Dedifferentiated amniotic fluid mesenchymal stem cell (primary cell): Measurements from ENCODE around the gene DBH.

Experiments
- DNase-seq: peaks from one replicate; pipeline ENCODE4 v3.0.0-alpha.2; 2016; ENCODE audit errors: extremely low spot score

DBH gene

DNA sequence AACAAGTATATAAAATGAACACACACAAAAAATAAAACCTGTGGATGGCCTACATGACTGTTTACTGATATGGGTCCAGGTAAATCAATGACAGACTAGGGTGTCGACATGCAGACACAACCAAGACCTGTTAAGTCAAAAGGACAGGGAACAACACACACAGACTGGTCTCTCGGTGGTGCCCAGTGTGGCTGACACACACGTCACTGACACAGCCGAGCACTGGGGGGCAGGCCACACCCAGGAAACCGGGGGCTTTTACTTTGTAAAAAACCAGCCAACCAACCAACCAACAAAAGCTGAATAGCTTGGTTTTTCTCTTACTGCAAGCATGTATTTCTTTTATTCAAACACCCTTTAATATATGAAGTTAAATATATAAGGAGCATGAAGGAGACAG is 31.9 kb upstream of the DBH start:
- DNase-seq, result no peak

DNA sequence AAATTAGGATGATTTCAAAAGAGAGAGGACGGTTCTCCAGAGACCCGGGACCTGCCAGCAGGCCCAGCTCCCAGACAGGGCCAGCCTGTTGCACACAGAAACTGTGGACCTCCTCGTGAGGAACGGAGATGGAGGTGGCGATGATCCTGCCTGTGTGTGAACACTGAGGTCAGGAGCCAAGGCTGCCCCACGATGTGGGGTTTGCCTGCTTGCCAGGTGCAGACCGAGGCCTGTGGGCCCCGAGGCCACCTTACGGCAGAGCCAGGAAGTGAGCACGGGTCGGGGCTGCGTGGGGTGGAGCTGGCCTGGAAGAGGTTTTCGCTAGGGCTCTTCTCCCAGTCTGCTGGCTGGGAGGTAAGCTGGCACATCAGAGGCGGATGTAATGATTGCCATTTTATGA is 31.3 kb upstream of the DBH start:
- DNase-seq, result no peak

DNA sequence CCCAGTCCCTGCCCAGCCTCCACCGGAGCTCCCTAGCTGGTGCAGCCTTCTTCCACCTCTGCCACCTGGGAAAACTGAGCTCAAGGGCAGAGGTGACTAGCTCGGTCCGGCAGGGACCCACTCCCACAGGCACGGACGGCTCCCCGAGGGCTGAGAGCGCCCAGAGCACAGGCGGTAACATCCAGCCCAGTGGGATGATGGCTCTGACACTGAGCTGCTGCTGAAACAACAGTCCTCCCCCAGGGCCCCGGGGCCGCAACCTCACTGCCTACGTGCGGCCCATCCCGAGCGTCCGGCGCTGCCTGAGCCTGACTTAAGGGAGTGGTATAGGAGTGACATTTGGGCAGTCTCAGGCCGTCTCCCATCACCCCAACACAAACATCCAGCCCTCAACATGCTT is 30.7 kb upstream of the DBH start:
- DNase-seq, result no peak

DNA sequence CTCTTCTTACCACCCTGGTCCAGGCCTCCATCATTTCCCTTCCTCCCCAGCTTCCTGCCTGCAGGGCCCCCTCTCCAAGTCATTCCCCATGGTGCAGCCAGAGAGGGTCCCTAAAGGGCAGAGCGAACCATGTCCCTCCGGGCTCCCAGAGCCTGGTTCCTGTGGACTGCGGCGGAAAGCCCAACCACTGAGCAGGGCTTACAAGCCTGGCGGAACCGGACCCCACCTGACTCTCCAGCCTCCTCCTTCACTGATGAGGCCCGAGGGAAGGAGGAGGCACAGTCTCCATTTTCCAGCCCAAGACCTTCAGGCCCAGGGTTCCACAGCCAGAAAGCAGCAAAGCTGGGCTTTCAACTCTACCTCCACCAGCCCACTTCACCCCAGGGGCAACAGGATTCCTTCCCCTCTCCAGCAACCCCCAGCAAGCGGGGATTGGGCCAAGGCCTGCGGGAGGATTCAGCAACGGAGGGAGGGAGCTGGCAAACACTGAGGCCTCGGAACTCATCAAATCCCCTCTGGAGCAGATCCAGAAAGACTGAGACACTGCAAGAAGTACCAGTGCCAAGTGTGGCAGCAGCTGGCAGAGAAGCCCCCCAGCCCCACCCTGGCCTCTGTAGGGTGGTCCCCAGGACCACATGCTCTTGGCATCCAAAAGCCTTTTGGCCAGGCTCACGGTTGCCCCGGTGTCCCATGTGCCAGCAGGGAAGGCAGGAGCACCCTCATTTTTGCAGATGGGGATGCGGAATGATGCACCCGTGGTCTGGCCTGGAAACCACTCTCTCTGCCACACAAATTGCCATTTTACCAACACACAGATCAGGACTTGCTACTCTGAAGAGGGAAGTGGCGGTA is 30.1 kb upstream of the DBH start:
- no peak for DNase-seq

DNA sequence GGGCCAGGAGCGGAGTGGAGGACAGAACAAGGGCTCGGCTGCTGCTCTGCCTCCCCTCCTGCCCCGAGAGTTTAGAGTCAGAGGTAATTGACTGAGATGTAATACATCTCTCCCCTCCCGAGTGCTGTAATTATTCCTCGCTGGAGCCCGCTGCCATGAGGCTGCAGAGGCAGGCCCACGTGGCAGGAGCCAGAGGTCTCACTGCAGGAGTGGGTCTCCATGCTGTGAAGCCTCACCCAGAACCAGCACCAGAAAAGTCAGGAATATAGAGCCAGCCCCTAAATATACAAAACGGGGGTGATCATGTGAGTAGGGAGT is 29.5 kb upstream of the DBH start:
- DNase-seq, result no peak

DNA sequence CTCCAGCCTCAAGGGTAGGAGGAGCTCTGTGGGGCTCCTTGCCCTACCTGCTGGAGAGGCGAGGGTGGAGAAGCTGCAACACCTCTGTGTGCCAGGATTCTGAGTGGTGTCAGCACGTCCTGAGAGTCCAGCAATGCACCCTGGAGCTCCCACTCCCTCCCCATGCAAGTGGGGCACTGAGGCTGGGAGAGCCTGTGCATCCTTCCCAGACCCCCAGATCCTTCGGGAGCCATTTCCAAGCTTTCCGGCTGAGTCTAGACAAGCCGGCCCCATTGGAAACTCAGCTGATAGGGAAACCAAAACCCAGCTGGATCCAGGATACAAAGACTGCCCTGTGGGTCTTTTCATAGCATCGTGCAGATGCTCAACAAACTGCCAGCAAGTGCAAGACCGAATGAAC is 28.8 kb upstream of the DBH start:
- DNase-seq, result no peak

DNA sequence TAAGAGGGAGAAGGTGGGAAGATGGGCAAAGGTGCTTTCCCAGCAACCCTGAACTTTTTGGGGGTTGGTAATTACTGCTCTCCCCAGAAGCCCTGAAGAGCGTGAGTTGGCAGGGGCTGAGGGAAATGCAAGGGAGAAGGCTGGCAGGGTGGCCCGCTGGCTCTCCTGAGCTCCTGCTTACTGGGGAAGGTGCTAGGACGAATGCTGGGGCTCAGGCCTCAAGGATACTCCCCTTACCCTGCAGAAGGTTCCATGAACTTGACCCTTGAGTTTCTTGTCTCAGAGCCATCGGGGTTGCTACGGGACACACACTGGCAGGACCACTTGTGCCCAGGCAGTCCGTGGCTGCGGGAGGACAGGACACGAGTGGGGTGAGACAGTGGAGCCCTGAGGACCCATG is 28.2 kb upstream of the DBH start:
- DNase-seq, result no peak

DNA sequence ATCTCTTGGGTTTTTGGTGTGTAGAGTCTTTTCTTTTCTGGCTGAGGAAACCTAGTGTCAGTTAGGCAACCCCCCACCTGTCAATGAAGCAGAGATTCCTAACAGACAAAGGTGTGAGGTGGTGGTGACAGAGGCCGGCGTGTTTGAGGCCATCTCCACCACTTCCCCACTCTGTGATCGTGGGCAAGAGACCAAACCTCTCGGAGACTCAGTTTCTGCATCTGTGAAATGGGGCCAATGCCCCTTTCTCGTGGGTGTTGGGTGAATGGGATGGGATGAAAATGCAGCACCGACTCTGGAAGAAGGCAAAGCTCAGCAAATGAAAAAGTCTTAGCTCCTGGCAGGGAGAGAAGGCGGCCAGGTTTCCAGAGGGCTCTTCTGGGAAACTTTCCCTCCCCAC is 27.8 kb upstream of the DBH start:
- DNase-seq, result no peak

DNA sequence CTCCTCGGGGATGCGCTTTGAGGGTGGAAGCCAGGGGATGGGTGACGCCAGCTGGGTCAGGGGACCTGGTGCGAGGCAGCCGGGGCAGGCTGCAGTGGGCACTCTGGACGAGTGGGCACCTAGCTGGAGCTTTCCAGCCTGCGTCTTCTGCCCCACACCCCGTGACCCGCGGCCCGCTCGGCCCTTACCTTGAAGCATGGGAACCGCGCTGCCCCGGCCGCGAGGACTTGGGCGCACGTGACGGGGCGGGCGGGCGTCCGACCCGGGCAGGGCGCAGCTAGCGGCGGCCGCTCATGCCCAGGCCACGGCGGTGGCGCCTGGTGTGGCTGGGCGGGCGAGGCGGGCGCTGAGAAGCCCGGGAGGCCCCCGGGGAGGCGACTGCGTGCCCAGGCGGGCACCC is 27.3 kb upstream of the DBH start:
- no peak for DNase-seq

DNA sequence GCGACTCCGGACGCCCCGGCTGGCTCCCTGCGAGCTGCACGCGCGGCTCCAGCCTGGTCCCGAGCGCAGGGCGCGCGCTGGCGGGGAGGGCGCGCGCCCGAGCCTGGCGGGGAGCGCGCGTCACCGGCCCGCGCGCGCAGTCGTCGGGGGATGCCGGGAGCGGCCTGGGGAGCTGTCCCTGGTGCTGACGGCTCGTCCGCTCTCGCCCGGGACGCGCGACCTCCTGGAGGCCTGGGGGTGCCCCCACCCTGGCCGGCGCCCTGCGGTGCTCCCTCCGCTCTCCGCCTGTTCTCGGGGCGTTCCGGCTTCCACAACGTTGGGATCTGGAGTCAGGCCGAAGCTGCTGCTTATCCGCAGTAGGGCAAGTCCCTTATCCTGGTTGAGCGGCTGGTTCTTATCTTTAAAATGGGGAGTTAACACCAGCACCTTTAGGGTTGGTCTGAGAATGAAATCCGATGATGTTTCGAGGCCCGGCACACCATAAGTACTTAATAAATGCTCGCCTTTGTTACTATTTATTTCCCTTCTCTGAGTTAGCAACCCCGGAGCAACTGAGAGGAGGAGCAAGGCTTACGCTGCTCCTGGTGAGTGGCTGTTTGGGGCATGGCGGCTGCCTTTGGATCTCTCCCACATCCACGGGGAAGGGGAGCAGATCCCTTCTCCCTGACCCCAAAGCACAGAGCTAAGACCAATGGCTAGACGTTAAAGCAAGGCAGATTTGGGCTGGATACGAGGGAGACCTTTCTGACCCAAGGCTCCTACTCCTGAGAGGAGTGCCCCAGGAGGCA is 26.7 kb upstream of the DBH start, which contains the start of gene FAM163B:
Gene FAM163B, minus strand, starts transcription at position 79 of the 788 bp plus-strand sequence. CDS start 29,166 bp downstream, outside the sequence.
- no peak for DNase-seq

DNA sequence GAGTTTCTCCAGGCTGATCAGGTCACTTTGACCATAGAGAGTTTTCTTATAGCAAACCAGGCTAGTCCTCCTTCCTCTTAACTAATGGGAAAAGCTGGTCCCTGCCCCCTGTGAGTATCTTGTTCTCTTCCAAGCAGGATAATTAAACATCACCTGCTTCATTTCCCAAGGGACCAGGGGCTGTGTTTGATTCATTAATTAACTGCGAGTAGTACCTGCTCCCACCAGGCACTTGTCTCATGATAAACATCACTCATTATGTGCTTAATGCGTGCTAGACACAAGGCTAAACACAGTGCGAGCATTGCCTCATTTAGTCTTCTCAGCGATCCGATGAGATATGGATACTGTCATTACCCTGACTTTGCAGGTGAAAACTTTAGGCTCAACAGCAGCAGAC is 25.3 kb upstream of the DBH start:
- DNase-seq, result no peak

DNA sequence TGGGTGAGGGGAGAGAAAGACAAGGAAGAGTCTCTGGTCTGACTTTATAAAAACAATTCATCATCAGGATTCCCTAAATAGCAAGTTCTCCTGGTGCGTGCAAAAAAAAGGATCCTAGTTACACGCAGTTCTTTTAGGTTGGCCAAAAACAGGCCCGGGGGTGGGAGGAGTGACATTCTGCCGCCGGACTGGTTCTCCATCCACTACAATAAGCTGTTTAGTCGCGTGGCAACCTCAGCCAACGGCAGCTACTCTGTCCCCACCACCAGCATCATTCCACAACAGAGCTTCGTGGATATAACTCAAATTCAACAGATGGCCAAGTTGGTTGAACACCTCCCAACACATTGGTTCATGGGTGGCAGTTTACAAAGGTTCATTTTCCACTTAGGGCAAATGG is 24.1 kb upstream of the DBH start:
- DNase-seq, result no peak

DNA sequence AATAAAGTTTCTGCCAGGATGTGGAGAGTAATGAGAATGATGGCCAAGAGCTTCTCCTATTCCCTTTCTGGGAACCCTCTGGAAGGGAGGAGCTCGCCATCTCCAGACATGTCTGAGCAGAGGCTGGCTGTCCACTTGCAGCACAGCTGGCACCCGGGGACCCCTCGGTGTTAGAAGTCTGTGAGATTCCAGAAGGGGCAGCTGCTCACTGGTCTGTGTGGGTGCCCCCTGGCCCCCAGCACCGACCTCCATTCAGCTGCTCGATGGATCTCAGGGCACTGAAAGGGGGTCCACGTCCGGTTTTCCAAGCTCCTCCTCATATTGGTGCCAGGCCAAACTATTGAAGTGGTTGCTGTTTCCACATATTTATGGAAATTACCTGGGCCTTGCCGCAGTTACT is 23.3 kb upstream of the DBH start:
- no peak for DNase-seq

DNA sequence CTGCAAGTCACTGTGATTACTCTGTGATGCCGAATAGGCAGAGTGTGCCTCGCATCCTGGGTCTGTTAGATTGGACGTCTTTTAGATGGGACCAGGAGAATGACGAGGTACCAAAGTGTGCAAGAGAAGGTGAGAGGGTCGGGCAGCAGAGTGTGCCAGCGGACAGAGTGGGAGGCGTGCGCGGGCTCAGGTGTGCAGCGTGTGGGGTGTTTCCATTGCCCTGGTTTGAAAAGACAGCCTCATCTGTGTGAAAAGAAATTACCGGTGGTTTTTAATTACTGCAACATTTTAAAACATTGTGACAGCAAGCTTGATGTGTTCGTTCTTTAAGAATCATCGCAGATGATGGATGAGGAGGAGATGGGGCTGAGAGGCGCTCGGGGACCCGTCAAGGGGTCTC is 22.7 kb upstream of the DBH start:
- no peak for DNase-seq

DNA sequence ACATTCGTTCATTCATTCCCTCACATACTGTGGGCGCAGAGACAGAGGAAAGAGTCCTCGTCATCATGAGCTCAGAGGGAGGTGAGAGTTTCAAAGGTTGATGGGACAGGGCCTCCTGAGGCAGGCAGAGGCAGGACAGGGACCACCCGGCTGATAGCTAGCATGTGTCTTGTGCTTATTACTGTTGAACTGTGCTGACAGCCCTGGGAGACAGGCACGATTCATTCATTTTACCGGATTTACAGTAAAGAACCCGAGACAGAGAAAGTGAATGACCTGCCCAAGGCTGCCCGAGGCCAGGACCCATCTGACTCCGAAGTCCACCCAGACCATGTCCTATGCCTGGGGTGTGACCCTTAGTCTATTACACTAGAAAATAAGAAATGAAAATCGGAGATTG is 22.1 kb upstream of the DBH start:
- no peak for DNase-seq

DNA sequence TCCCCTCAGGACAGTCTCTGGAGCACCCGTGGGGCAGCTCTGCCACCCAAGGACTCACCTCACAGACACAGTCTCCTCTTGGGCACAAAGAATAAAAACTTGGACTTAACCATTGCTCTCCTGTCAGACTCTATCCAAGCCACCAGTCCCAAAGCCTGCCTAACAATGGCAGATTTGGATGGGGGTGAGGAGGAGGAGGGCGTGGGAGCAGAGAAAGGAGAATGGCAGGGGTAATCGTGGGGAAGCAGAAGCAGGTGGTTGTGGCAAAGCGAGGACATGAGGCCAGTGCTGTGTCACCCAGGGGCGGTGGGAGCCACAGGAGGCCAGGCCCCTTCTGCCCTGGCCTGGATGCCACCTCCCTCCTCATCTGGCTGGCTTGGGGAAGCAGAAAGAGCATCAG is 21.5 kb upstream of the DBH start:
- DNase-seq, result no peak

DNA sequence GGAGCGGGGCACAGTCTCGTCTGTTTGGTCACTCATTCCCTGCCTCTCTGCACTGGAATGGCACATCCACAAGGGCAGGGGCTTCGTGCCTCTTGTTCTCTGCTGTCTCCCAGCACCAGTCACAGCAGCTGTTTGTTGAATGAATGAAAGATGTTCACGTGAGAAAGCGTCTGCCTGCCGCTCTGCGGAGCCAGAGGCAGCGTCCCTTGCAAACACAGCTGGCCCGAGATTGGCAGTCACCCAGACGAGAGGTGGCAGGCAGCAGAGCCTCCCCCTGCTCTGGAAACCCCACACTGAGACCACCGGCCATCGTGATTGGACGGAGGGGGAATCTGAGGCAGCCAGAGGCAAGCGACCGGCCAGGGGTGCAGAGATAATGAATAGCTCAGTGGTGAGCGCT is 21.0 kb upstream of the DBH start:
- no peak for DNase-seq

DNA sequence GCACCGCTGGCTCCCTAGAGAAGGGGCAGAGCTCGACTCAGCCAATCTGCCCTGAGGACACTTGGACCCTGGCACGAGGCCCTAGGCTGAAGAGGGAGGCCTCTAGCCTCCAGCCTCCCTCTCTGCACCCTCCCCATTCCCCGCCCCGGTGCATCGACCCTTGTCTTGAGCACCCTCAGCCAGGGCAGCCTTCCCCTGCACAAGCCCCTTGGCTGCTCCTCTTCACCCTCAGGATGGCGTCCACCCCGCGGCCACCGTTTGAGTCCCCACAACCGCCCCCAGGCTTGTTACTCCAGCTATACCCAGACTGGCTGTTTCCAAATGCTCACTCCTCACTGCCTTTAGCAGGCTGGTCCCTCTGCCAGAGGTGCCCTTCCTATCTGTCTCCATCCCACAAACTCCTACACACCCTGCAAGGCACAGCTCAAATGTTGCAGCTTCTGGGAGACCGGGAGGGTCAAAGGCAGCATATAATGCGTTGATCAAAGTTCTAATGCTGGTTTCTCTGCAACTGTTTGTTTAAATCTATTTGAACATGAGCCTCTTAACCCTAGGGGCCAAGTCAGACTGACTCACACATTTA is 20.5 kb upstream of the DBH start:
- no peak for DNase-seq

DNA sequence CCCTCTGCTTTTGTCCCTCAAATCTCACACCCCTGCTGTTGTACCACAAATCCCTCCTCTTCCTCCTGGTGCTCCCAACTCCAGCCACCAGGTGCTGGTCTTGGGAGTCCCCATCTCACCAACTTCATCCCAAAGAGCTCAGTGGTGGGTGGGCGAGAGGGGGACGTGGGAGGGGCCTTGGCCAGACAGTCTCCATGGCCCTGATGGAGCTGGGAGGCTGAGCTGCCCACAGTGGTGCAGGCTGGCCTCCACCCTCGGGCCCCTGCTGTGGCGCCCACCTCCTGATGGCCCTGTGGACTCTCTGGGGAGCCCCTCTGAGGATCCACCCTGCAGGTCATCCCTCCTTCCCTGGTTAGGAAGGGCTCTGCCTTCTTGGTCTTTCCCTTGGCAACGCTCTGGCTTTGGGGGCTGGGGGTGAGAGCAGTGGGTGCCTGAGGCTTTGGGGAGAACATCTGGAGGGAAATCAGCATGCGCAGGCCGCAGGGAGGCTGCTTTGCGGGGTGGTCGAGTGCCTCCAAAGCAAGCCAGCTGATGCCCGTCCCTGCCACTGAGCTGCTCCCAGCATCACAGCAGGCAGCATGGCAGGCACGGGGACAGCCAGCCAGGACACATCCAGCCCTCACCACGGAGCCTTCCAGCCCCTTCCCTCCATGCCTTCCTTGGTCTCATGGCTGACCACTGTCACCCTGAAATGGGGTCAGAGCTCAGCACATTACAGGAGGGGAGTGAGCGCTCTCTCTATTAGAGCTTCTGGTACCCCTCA is 19.3 kb upstream of the DBH start:
- DNase-seq, result no peak

DNA sequence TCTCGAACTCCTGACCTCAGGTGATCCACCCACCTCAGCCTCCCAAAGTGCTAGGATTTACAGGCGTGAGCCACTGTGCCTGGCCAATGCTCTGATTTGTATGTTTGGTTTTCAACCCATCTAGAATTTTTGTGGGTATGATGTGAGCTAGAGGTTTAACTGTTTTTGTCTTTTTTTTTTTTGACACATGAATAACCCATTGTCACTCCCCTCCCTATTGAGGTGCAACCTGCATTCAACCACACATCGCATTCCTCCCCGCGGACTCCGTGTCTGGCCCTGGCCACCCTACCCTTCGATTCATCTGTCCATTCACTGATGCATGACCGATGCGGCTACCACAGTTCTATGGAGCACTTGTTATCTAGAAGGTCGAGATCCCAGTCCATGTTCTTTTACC is 17.4 kb upstream of the DBH start:
- DNase-seq, result no peak

DNA sequence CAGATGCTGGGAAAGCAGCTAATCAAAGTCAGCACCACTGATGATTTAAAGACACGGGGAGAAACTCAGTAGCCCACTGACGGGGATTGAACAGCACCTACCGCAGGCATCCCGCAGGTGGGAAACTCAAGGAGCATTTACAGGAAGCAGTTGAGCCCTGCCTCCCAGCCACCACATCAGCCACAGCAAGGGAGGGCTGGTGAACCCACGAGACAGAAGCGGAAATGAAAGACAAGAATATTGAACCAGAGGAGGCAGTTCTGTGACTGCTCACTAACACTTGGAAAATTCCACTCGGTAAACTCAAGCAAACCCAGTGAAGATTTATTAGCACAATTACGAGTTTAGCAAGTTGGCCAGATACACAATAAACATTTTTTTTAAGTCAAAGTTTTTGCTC is 16.4 kb upstream of the DBH start:
- no peak for DNase-seq

DNA sequence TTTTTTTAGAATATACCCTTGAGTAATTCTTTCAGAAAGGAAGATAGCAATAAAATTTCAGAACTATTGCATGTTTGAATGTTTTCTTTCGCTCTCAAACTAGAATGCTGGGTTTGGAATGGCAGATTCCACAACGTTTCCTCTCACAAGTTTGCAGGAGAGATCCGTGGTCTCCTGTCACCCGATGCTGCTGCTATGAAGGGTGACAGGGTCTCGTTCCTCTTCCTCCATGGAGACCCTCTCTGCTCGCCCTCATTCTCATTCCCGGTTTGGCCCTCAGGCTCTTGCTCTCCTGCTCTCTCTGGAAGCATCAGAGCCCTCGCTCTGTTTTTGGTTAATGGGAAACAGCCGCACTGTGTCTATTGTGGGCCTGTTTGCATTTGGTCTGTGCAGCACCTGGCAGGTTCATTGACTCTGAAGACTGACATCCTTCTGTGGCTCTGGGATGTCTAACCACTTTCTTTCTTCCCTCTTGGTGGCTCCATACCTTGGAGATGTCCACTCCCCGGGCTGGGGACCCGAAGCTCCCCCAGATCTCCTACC is 14.4 kb upstream of the DBH start:
- DNase-seq, result no peak
